Rectal smooth muscle tissue (tissue), 1 donor: ENCODE measurements around the gene ANKHD1.

Experiments
- H3K27ac ChIP-seq: one replicate; pipeline ENCODE4 v1.7.0; 2013; ENCODE audit warnings: low read depth, low read length, inconsistent platforms
- H3K27me3 ChIP-seq: one replicate; pipeline ENCODE4 v1.7.0; 2013; ENCODE audit warnings: low read length; ENCODE audit not compliant: control insufficient read depth, insufficient read depth
- H3K36me3 ChIP-seq: one replicate; pipeline ENCODE4 v1.7.0; 2013; ENCODE audit warnings: low read length; ENCODE audit not compliant: control insufficient read depth, insufficient read depth
- H3K4me1 ChIP-seq: one replicate; pipeline ENCODE4 v1.7.0; 2013; ENCODE audit warnings: low read length; ENCODE audit not compliant: control insufficient read depth, insufficient read depth
- H3K4me3 ChIP-seq: one replicate; pipeline ENCODE4 v1.7.0; 2013; ENCODE audit warnings: low read length
- H3K9ac ChIP-seq: one replicate; pipeline ENCODE4 v1.7.0; 2013; ENCODE audit warnings: low read length

ANKHD1 gene

DNA sequence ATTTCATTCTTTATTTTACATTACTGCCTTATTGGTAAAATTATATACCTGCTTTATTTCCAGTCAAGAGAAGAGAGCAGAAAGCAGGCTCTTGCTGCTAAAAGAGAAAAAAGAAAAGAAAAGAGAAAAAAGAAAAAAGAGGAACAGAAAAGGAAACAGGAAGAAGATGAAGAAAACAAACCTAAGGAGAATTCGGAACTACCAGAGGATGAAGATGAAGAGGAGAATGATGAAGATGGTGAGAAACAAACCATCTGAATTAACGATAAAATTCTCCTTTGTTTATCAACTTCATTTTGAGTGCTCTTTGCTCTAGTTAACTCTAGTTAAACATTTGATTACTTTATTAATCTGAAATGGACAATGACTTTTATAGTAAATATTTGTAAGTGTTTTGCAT lies 122.4 kb downstream of the ANKHD1 start:
- H3K36me3 ChIP-seq: peaks cover 17% of the 10 kb centered on the region
- H3K4me1 ChIP-seq: no peaks in the 10 kb centered on the region
- no peak overlapping the region for H3K4me3 ChIP-seq
- H3K9ac ChIP-seq: no peak overlapping the region
- no peaks in the 10 kb centered on the region for H3K27me3 ChIP-seq
- no peak overlapping the region for H3K27ac ChIP-seq

DNA sequence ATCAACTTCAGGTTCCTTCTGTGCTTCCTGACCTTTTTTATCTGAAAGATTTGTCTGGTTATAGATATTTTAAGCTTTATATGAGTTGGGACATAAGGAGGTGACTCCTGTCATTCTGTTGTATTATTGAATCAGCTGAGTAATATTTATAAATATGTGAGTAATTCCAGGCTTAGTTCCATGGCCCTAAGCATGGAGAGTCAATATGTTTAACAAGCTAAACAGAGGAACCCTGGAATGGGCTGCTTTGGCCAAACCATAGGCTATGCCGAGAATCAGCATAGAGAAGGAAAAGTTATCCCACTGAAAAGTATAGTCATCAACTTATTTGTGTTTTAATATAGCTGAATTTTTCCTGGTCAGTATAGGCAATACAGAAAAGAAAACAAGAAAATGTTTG lies 138.6 kb downstream of the ANKHD1 start:
- Histone ChIP-seq H3K36me3 (peaks cover 7% of the 10 kb centered on the region), H3K27me3 (no peaks in the 10 kb centered on the region), H3K27ac (no peak overlapping the region), H3K4me1 (no peaks in the 10 kb centered on the region), H3K4me3 (no peak overlapping the region), H3K9ac (no peak overlapping the region)

DNA sequence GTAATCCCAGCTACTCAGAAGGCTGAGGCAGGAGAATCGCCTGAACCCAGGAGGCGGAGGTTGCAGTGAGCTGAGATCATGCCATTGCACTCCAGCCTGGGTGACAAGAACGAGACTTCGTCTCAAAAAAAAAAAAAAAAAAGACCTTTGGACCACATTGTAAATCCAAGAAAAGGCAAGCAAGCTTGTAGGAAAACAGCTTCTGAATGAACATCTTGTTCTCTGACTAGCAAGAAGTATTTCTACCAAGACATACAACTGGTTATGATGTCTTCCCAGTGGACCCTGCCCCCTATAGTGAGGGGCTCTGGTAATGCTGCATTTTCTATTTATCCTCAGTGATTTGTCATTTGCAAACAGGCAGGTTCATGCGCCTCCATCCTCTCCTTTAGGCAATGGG lies 141.3 kb downstream of the ANKHD1 start:
- Histone ChIP-seq H3K27me3 (no peaks in the 10 kb centered on the region), H3K27ac (no peak overlapping the region), H3K9ac (no peak overlapping the region), H3K36me3 (peaks cover 5% of the 10 kb centered on the region), H3K4me3 (no peak overlapping the region), H3K4me1 (peaks cover 10% of the 10 kb centered on the region)

DNA sequence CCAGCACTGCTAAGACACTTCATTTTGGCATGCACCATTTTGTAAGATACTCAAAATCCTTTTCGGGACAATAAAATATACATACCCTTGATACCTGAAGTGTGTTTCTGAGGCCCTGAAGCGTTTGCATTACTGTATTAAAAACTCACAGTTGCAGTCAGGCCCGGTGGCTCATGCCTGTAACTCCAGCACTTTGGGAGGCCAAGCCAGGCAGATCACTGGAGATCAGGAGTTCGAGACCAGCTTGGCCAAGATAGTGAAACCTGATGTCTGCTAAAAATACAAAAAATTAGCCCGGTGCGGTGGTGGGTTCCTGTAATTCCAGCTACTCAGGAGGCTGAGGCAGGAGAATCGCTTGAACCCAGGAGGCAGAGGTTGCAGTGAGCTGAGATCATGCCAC lies 143.4 kb downstream of the ANKHD1 start:
- Histone ChIP-seq H3K27me3 (no peaks in the 10 kb centered on the region), H3K36me3 (peaks cover 6% of the 10 kb centered on the region), H3K27ac (no peak overlapping the region)

DNA sequence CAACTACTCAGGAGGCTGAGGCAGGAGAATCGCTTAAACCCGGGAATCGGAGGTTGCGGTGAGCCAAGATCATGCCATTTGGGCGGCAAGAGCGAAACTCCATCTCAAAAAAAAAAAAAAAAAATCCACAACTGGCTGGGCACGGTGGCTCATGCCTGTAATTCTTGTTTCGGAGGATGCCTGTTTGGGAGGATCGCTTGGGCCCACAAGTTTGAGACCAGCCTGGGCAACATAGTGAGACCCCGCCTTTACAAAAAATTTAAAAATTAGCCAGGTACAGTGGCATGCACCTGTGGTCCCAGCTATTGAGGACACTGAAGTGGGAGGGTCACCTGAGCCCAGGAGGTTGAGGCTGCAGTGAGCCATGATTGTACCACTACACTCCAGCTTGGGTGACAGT lies 144.0 kb downstream of the ANKHD1 start:
- Histone ChIP-seq H3K4me3 (no peak overlapping the region), H3K9ac (no peak overlapping the region), H3K36me3 (peaks cover 12% of the 10 kb centered on the region), H3K4me1 (peaks cover 35% of the 10 kb centered on the region), H3K27ac (no peak overlapping the region), H3K27me3 (no peaks in the 10 kb centered on the region)

More for the DNA sequence above, 143.4 kb downstream of the ANKHD1 start:
- H3K4me3 ChIP-seq: no peak overlapping the region
- H3K9ac ChIP-seq: no peak overlapping the region
- peaks cover 29% of the 10 kb centered on the region for H3K4me1 ChIP-seq

DNA sequence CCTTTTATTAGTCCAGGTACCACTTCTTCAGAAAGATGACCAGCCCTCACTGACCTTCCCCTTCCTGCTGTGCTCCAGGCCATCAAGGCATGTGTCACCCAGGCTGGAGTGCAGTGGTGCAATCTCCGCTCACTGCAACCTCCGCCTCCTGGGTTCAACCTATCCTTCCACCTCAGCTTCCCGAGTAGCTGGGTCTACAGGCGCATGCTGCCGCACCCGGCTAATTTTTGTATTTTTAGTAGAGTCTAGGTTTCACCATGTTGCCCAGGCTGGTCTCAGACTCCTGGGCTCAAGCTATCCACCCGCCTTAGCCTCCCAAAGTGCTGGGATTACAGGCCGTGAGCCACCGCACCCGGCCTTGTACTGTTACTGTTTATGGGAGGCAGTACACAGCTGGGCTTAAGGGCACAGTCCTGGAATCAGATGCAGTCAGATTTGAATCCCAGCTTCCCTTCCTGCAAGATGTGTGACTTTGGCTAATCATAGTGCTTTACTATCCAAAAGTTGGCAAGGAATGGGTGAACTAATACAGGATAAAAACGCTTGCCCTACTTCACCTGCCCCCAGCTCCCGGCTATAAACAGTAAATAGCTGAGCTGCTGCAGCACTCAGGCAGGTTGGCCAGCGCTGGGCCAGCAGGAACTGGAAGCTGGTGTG lies 145.3 kb downstream of the ANKHD1 start:
- Histone ChIP-seq H3K27ac (peak overlapping the region; percentile 76), H3K36me3 (peaks cover 19% of the 10 kb centered on the region), H3K4me1 (peaks cover 36% of the 10 kb centered on the region), H3K9ac (no peak overlapping the region), H3K4me3 (peak overlapping the region; percentile 65), H3K27me3 (no peaks in the 10 kb centered on the region)

DNA sequence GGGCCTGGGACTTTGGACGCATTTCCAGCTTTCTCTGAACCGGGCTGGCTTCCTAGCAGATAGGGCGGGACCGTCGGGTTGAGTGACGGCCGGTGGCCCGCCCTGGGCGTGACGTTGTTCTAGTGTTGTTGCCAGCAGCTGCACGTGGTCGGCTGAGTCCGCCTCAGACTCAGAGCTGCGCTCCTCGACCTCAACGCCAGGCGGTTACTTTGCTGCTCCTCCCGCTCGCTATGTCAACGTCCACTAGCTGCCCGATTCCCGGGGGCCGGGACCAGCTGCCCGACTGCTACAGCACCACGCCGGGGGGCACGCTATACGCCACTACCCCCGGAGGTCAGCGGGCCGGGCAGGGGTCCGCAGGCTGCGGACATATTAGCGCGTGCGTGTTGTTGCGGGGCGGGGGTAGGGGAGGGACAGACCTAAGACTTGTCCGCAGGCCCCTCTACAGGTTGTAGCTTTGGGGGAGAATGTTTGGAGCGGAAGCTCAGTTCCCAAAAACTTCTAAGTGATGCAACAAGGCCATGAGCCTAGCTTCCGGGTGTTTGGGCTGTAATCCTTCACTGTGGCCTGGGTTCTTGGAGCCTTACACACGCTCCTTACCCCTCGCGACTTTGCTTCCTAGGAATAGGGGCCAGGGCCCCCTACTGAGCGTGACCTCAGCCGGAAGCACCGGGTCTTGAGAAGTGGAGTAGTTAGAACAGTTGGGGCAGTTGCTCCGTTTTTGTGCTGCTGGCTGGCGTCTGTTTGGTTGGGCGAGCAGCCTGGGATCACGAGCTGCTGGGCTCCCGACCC lies 146.1 kb downstream of the ANKHD1 start, which contains the start of gene EIF4EBP3:
TSS of gene EIF4EBP3 (plus strand) at position 155 of the 792 bp plus-strand sequence. CDS start at position 231, 76 bp downstream.
- Histone ChIP-seq H3K9ac (peak within 1 kb of the TSS; percentile 16), H3K36me3 (peaks cover 20% of the 10 kb centered on the region)

DNA sequence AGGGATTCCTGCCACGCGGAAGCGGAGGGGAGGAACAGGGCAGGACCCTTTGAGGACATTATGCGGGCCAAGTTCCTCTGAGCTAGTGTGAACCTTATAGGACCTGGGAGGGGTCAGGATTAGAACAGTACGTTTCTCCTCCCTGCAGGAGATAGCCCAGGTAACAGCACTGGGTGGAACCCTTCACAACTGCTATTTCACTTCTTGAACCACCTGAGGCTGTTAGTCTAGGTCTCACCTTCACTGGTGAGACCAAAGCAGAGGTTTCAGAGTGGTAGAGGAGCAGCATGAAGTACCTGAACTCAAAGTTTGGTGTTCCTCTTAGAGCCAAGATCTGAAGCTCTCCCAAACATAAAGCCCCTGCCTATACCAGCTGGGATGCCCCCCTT lies 146.7 kb downstream of the ANKHD1 start:
- Histone ChIP-seq H3K9ac (peak overlapping the region; percentile 16), H3K4me3 (peak overlapping the region; percentile 65), H3K27ac (peak overlapping the region; percentile 93), H3K4me1 (peaks cover 36% of the 10 kb centered on the region), H3K27me3 (no peaks in the 10 kb centered on the region), H3K36me3 (peaks cover 20% of the 10 kb centered on the region)

More for the DNA sequence above, 146.1 kb downstream of the ANKHD1 start, which contains the start of gene EIF4EBP3:
- Histone ChIP-seq H3K27me3 (no peaks in the 10 kb centered on the region), H3K4me1 (peaks cover 36% of the 10 kb centered on the region), H3K4me3 (peak within 1 kb of the TSS; percentile 65), H3K27ac (peak within 1 kb of the TSS; percentile 93)

DNA sequence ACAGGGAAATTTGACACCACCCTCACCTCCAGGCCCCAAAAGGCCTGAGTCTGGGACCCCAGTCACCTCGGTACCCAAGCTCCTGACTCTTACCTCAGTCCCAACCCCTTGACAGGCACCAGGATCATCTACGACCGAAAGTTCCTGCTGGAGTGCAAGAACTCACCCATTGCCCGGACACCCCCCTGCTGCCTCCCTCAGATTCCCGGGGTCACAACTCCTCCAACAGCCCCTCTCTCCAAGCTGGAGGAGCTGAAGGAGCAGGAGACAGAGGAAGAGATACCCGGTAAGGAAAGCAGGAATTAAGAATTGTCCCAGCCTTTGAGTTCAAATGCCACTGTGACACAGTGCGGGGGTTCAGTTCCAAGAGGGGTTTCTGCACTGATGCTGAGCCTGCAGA lies 147.2 kb downstream of the ANKHD1 start:
- no peaks in the 10 kb centered on the region for H3K27me3 ChIP-seq
- H3K9ac ChIP-seq: peak overlapping the region; percentile 14
- peaks cover 36% of the 10 kb centered on the region for H3K4me1 ChIP-seq
- H3K27ac ChIP-seq: peak overlapping the region; percentile 93
- H3K4me3 ChIP-seq: peak overlapping the region; percentile 65
- peaks cover 20% of the 10 kb centered on the region for H3K36me3 ChIP-seq

DNA sequence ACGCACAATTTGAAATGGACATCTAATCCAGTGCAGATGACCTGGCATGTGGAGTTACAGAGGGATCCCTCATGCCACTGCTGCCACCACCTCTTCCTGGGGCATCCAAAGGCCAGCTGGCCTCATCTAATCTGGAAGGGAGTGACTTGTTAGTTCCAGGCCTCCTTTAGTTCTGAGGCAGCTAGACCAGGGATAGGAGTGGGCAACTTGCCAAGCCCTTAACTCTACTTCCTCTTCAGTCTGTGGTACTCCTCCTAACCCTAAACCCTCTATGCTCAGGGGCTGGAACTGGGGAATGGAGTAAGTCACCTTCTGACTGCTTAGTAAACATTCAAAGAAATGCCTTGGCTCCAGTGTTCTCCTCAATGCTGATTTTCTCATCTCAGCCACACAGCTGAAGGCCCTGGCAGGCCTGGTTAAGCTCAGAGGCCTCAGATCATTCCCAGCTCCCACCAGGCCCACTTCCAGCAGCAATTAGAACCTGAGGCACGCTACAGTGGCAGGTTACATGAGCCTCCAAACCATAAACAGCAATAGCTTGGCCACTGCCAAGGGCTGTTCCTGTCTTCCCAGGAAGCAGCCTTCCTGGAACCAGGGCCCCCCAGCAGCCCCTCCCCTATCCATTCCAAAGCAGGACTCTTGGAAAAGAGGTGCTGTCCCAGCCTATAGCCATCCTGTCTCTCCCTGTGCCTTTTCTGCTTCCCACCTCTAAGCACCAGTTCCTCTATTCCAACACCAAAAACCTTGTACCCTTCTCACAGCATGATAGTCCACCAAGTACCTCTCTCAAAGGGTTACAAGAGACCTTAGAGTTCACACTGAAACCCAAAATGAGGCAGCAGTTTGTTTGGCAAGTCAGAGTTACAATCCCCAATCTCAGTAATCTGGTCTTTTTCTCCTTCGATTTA lies 147.9 kb downstream of the ANKHD1 start:
- Histone ChIP-seq H3K27me3 (no peaks in the 10 kb centered on the region), H3K36me3 (peaks cover 20% of the 10 kb centered on the region), H3K4me1 (peaks cover 36% of the 10 kb centered on the region), H3K9ac (no peak overlapping the region), H3K4me3 (no peak overlapping the region), H3K27ac (peak overlapping the region; percentile 93)

DNA sequence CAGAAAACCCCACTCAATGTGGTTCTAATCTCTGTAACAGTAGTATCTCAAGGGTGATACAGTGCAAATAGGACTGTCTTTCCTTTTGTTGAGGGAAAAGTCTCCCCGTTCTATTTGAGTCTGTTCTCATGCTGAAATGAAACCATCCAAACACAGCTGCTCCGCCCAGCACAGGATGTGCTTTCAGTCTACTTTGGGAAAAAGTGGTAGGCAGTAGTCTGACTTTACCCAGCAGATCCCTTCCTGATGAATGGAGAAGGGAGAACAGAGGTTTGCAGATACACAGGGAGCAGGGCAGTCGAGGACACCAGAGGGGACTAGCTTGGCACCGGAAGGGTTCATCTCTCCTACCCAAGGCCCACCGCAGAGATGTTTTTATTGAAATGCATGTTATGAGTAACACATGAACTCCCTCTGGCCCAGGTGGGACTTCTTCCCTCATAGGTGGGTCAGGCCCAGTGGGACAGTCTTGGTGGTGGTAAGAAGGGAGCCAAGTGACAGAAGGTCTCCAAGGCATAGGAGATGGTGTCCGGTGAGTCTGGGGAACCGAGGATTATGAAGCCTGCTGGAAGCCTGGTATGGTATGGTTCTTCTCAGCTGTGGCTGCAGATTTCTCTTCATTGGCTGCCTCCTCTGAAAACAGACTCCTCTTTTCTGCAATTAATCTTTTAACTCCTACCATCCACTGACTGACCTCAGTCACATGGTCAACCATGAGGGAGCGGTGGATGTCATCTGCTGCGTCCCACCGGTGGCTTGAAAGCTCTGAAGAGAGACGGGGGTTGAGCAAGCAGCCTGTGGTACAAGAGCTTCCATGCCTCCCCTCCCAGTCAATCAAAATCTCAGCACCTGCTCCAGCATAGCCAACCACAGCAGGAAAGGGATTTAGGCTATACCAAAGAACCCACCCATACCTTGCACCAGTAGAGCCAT lies 148.8 kb downstream of the ANKHD1 start:
- Histone ChIP-seq H3K9ac (no peak overlapping the region), H3K36me3 (peaks cover 20% of the 10 kb centered on the region), H3K4me3 (no peak overlapping the region), H3K27me3 (no peaks in the 10 kb centered on the region), H3K27ac (peak overlapping the region; percentile 93), H3K4me1 (peaks cover 36% of the 10 kb centered on the region)
